RWPE2 (cell line): ENCODE results near the gene CNOT6.

Experiments
- ATAC-seq: fragments of 200-7000 bp; cut with Tn5 transposase; 3 replicates; pipeline ENCODE4 v1.9.1; 2021; ENCODE audit warnings: low read depth
- DNase-seq: peaks from one replicate; pipeline ENCODE4 v3.0.0-alpha.2; 2020; ENCODE audit warnings: low spot score
- H3K27ac ChIP-seq: fragments of 450-650 bp; 2 replicates; pipeline ENCODE4 v1.5.1; 2017; ENCODE audit warnings: mild to moderate bottlenecking; ENCODE audit not compliant: poor library complexity, severe bottlenecking
- H3K27me3 ChIP-seq: fragments of 250-450 bp; sonication (Bioruptor Pico); 2 replicates; pipeline ENCODE4 v1.5.1; 2021; ENCODE audit warnings: mild to moderate bottlenecking, moderate library complexity; ENCODE audit not compliant: insufficient read depth, poor library complexity, severe bottlenecking
- H3K36me3 ChIP-seq: fragments of 250-450 bp; sonication (Bioruptor Pico); 2 replicates; pipeline ENCODE4 v1.5.1; 2020; ENCODE audit warnings: low read depth, mild to moderate bottlenecking, moderate library complexity
- H3K4me1 ChIP-seq: fragments of 250-450 bp; sonication (Bioruptor Pico); 2 replicates; pipeline ENCODE4 v1.5.1; 2021; ENCODE audit warnings: mild to moderate bottlenecking, moderate library complexity; ENCODE audit not compliant: insufficient read depth, poor library complexity, severe bottlenecking
- H3K4me3 ChIP-seq: fragments of 250-450 bp; sonication (Bioruptor Pico); 2 replicates; pipeline ENCODE4 v1.5.1; 2021; ENCODE audit warnings: mild to moderate bottlenecking, moderate library complexity; ENCODE audit not compliant: severe bottlenecking
- H3K9me3 ChIP-seq: fragments of 250-450 bp; sonication (Bioruptor Pico); 2 replicates; pipeline ENCODE4 v1.5.1; 2021; ENCODE audit warnings: mild to moderate bottlenecking, moderate library complexity; ENCODE audit not compliant: severe bottlenecking
- CTCF ChIP-seq: fragments of 450-650 bp; IDR thresholded peaks from one replicate; pipeline ENCODE4 v1.5.1; 2017; ENCODE audit warnings: mild to moderate bottlenecking, moderate library complexity; ENCODE audit not compliant: poor library complexity, severe bottlenecking

CNOT6 gene

GRCh38 chr5:180592176-180592575 is 98.0 kb downstream of the CNOT6 start:
- ATAC-seq = no peak
- H3K27ac ChIP-seq = no peak overlapping the region
- TF ChIP-seq CTCF = no peak
- no peaks in the 10 kb centered on the region for H3K9me3 ChIP-seq
- no peaks in the 10 kb centered on the region for H3K4me1 ChIP-seq
- DNase-seq = no peak
- peaks cover 55% of the 10 kb centered on the region for H3K27me3 ChIP-seq
- H3K4me3 ChIP-seq = no peak overlapping the region
- H3K36me3 ChIP-seq = no peaks in the 10 kb centered on the region

- Histone ChIP-seq H3K4me3 (no peak overlapping the region), H3K36me3 (no peaks in the 10 kb centered on the region), H3K27ac (no peak overlapping the region), H3K27me3 (peaks cover 50% of the 10 kb centered on the region), H3K4me1 (no peaks in the 10 kb centered on the region), H3K9me3 (no peaks in the 10 kb centered on the region)
- ATAC-seq (no peak), DNase-seq (no peak)
- TF ChIP-seq CTCF = no peak
Measured at GRCh38 chr5:180593446-180594206, 99.4 kb downstream of the CNOT6 start.

- no peak for TF ChIP-seq CTCF
- Histone ChIP-seq H3K27me3 (peaks cover 44% of the 10 kb centered on the region), H3K4me3 (no peak overlapping the region), H3K9me3 (no peaks in the 10 kb centered on the region), H3K27ac (no peak overlapping the region), H3K4me1 (no peaks in the 10 kb centered on the region), H3K36me3 (no peaks in the 10 kb centered on the region)
- DNase-seq = no peak
- ATAC-seq = no peak
Measured at GRCh38 chr5:180594311-180595045, 100.3 kb downstream of the CNOT6 start.

GRCh38 chr5:180595046-180595379 is 100.8 kb downstream of the CNOT6 start:
- no peak overlapping the region for H3K27ac ChIP-seq
- TF ChIP-seq CTCF = no peak
- DNase-seq (no peak), ATAC-seq (no peak)
- no peak overlapping the region for H3K4me3 ChIP-seq
- no peaks in the 10 kb centered on the region for H3K4me1 ChIP-seq
- H3K27me3 ChIP-seq = peaks cover 38% of the 10 kb centered on the region
- H3K9me3 ChIP-seq = no peaks in the 10 kb centered on the region
- H3K36me3 ChIP-seq = no peaks in the 10 kb centered on the region
